Limb (tissue), 2 donors: Measurements from ENCODE around the gene TMEM250.

Experiments
- DNase-seq, 2 donors: peaks; one replicate each; pipeline ENCODE4 v3.0.0-alpha.2; 2016; ENCODE audit errors: extremely low spot score in 2 of 2

TMEM250 gene

GRCh38 chr9:136084063-136084944 lies 34.4 kb downstream of the TMEM250 start:
- no peak for DNase-seq

- DNase-seq = no peak
These were observed 35.1 kb downstream of the TMEM250 start for GRCh38 chr9:136083558-136084062.

- peak in 1 of 2 donors; percentile 28 for DNase-seq
These were observed 35.9 kb downstream of the TMEM250 start for GRCh38 chr9:136082496-136083361.

- peak in 1 of 2 donors; percentile 21 for DNase-seq
These were observed 36.7 kb downstream of the TMEM250 start for GRCh38 chr9:136081826-136082495.

GRCh38 chr9:136081113-136081825 lies 37.4 kb downstream of the TMEM250 start:
- DNase-seq = peak in 1 of 2 donors; percentile 32

- DNase-seq = no peak
These were observed 38.0 kb downstream of the TMEM250 start for GRCh38 chr9:136080716-136081112.

GRCh38 chr9:136079916-136080246 lies 38.8 kb downstream of the TMEM250 start:
- peak in 1 of 2 donors; percentile 27 for DNase-seq

GRCh38 chr9:136079211-136079915 lies 39.3 kb downstream of the TMEM250 start:
- peak in 1 of 2 donors; percentile 32 for DNase-seq

- DNase-seq = no peak
These were observed 40.1 kb downstream of the TMEM250 start for GRCh38 chr9:136078498-136079011.

- DNase-seq = no peak
These were observed 40.7 kb downstream of the TMEM250 start for GRCh38 chr9:136078024-136078423.

- no peak for DNase-seq
These were observed 41.2 kb downstream of the TMEM250 start for GRCh38 chr9:136077491-136077890.

- no peak for DNase-seq
These were observed 42.6 kb downstream of the TMEM250 start for GRCh38 chr9:136075881-136076678.

- no peak for DNase-seq
These were observed 43.4 kb downstream of the TMEM250 start for GRCh38 chr9:136075134-136075841.

GRCh38 chr9:136074706-136075105 lies 44.0 kb downstream of the TMEM250 start:
- peak in 1 of 2 donors; percentile 24 for DNase-seq
